IPS-18a (cell line): ENCODE data around the gene TBL1XR1.

Experiments
- H3K27ac ChIP-seq: one replicate; pipeline ENCODE4 v1.5.1; 2013; ENCODE audit warnings: low read length
- H3K27me3 ChIP-seq: one replicate; pipeline ENCODE4 v1.6.1; 2013; ENCODE audit warnings: mild to moderate bottlenecking, low read length; ENCODE audit not compliant: control insufficient read depth, insufficient read depth
- H3K36me3 ChIP-seq: one replicate; pipeline ENCODE4 v1.6.1; 2013; ENCODE audit warnings: low read depth, low read length; ENCODE audit not compliant: control insufficient read depth
- H3K4me1 ChIP-seq: one replicate; pipeline ENCODE4 v1.6.1; 2013; ENCODE audit warnings: low read depth, low read length; ENCODE audit not compliant: control insufficient read depth
- H3K4me3 ChIP-seq: one replicate; pipeline ENCODE4 v1.5.1; 2013; ENCODE audit warnings: low read length
- H3K9ac ChIP-seq: one replicate; pipeline ENCODE4 v1.6.1; 2013; ENCODE audit warnings: mild to moderate bottlenecking, low read length, moderate library complexity
- H3K9me3 ChIP-seq: one replicate; pipeline ENCODE4 v1.6.1; 2013; ENCODE audit warnings: low read depth, low read length; ENCODE audit not compliant: control insufficient read depth

The TBL1XR1 gene

DNA sequence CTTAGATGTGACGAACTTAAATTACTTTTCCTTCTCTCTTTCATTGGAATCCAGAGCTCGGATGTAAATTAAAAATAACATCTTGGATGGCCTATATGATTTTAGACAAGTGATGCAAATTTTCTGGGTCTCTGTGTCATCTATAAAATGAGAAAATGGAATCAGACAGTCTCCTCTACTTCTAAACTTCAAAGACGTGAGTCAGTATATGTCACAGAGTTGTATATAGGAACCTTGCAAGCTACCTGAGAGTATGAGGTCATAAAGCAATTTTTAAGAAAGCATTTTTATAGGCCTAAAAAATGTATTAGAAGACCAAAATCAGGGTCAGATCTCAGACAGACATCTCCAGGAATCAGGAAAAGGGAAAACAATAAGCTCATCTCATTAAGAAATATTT, 128.3 kb downstream of the TBL1XR1 start:
- Histone ChIP-seq H3K27me3 (no peaks in the 10 kb centered on the region), H3K36me3 (no peaks in the 10 kb centered on the region), H3K4me3 (no peak overlapping the region), H3K9ac (no peak overlapping the region), H3K4me1 (peaks cover 2% of the 10 kb centered on the region), H3K9me3 (no peaks in the 10 kb centered on the region), H3K27ac (no peak overlapping the region)

DNA sequence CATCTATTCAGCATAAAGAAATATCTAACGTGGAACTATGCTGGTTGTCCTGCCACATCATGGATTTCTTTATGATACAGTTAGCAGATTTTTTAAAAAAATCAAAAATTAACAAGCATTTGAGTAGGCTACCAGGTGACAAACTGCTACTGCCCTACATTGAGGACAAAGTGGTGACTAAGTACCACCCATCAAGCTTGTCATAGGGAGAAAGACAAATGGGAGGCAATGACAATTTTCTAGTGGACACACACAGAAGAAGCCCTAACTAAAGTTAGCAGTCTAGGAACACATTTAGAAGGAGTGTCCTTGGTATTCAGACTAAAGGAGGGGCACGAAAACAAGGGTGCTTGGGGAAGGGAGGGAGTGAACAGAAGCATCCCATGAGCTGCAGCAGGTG, 131.2 kb downstream of the TBL1XR1 start:
- no peaks in the 10 kb centered on the region for H3K9me3 ChIP-seq
- no peak overlapping the region for H3K27ac ChIP-seq
- H3K4me1 ChIP-seq: peaks cover 5% of the 10 kb centered on the region
- H3K36me3 ChIP-seq: peaks cover 5% of the 10 kb centered on the region
- H3K27me3 ChIP-seq: no peaks in the 10 kb centered on the region
- no peak overlapping the region for H3K9ac ChIP-seq
- no peak overlapping the region for H3K4me3 ChIP-seq

DNA sequence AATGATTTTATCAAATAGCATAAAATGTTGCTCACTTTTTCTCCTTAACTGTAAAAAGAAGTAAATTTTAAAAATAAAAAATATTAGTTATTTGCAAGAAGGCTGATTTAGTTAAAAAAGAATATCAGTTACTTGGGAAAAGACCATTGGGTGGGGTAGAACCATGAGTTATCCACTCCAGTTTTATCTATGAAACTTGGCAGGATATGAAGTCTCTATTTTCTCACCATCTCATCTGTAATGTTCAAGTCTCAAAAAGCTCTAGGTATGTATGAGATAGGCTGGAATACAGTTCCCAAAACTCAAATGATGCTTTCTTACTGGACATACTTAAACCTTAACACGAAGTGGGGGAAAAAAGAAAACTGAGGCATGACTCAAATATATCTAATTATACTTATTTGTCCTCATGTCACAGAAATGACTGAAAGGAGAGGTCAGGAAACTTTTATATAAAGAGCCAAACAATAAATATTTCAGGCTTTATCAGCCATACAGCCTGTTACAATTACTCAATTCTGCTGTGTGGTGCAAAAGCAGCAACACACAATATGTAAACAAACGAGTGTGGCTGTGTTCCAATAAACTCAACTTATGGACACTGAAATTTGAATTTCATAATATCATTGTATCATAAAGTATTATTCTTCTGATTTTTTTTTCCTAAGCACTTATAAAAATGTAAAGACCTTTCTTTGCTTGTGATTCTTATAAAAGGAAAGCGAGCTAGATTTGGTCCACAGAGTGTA, 131.8 kb downstream of the TBL1XR1 start:
- Histone ChIP-seq H3K4me1 (peaks cover 5% of the 10 kb centered on the region), H3K27me3 (no peaks in the 10 kb centered on the region), H3K9ac (no peak overlapping the region), H3K36me3 (peaks cover 5% of the 10 kb centered on the region), H3K27ac (no peak overlapping the region), H3K9me3 (no peaks in the 10 kb centered on the region), H3K4me3 (no peak overlapping the region)

DNA sequence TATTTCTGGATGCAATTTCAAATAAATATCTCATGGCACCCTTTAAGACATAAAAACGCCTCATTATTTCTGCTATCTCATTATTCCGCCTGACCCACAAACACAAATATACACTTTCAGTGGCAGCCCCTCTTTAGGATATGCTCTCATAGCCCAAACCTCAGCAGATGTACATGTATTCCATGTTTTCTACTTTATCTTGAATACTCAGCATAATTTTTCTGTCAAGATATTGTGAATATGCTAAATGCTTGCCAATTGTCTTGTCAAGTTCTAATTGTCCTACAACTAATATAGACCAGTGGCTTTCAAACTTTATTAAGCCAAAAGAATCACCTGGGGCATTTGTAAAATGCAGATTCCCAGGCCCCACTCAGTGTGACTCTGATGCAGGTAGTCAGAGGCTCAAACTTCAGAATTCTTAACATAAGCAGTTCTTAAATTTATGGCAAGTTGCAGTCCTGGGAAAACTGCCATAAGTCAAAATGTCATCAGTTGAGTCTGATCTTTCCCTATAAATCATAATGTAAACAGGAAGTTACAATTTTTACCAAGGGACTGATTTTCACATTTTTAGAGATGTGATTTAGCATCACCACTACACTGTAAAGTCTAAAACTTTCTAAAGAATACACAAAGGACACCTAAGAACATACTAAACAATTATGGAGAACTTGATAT, 135.1 kb downstream of the TBL1XR1 start:
- H3K27me3 ChIP-seq: no peaks in the 10 kb centered on the region
- H3K36me3 ChIP-seq: peaks cover 5% of the 10 kb centered on the region
- H3K9me3 ChIP-seq: no peaks in the 10 kb centered on the region
- no peak overlapping the region for H3K4me3 ChIP-seq
- H3K27ac ChIP-seq: no peak overlapping the region
- H3K4me1 ChIP-seq: peaks cover 5% of the 10 kb centered on the region
- no peak overlapping the region for H3K9ac ChIP-seq

DNA sequence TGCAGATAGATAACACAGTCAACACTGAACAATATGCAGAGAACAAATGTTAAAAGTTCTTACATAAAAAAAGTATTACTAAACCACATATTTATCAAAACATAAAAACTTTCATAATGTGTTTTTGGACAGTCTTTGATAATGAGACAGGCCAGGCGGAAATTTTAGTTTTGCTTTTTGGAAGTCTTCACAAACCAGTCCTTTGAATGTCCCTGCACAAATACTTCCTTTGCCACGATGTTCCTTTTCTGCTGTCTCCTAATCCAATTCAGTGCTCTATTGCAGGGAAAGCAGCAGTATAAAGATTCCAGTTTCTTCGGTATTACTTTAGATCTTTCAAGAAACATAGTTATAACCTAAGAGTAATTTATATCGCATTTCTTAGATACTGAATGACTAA, 135.9 kb downstream of the TBL1XR1 start:
- Histone ChIP-seq H3K9me3 (no peaks in the 10 kb centered on the region), H3K36me3 (peaks cover 5% of the 10 kb centered on the region), H3K4me3 (no peak overlapping the region), H3K27ac (no peak overlapping the region), H3K27me3 (no peaks in the 10 kb centered on the region), H3K4me1 (peaks cover 6% of the 10 kb centered on the region), H3K9ac (no peak overlapping the region)

DNA sequence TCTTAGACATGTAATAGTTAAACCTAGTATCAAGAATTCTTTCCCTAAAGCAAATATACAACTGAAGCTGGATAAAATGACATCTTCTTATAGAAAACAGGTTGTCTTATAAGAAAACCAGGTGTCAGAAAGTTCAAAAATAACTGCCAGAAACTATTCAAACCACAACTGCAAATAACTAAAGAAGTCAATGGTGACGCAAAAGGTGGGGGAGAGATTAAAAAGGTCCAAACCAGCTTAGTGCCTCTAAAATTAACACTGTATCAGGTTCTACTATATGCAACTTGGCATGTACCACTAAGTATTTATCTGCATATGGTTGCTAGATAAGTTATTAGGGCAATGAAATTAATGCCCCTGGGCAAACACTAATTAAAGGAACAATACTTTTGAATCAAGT, 136.8 kb downstream of the TBL1XR1 start:
- no peaks in the 10 kb centered on the region for H3K27me3 ChIP-seq
- no peak overlapping the region for H3K4me3 ChIP-seq
- peaks cover 5% of the 10 kb centered on the region for H3K36me3 ChIP-seq
- peaks cover 13% of the 10 kb centered on the region for H3K4me1 ChIP-seq
- H3K27ac ChIP-seq: no peak overlapping the region
- H3K9me3 ChIP-seq: no peaks in the 10 kb centered on the region
- H3K9ac ChIP-seq: no peak overlapping the region

DNA sequence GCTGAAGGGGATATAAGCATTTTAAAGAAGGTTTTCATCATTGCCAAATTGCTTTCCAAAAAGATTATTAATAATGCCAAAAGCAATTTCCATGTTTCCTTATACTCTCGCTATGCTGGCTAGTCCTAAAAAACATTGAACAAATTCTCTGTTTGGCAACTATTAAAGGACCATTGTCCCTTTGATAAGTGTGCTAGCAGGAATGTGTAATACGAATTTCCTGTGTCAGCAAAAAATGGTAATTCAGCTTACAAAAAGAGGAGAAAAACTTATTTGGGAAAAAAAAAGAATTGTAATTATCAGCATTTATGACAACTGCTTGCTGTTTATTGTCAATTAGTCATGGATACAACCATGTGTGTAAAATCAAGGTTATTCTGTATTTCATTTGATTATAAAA, 138.6 kb downstream of the TBL1XR1 start:
- no peaks in the 10 kb centered on the region for H3K9me3 ChIP-seq
- H3K36me3 ChIP-seq: peaks cover 5% of the 10 kb centered on the region
- H3K9ac ChIP-seq: no peak overlapping the region
- no peak overlapping the region for H3K4me3 ChIP-seq
- H3K4me1 ChIP-seq: peaks cover 8% of the 10 kb centered on the region
- H3K27me3 ChIP-seq: no peaks in the 10 kb centered on the region
- H3K27ac ChIP-seq: no peak overlapping the region

DNA sequence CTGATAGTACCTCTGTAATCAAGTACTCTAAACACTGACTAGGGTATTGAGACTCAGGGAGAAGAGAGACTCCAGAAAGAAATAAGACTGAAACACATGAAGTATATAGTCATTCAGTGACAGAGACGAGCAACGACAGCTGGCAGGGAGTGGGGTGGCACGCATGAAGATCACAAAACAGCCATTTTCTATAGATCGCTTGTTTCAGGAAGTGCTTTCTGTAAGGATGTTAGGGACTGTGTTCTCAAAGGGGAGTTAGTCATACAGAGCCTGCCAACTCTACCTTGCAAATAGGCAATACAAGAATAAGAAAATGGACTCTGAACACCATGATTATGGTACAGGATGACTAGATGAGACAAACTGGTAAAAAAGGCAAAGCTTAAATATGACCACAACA, 139.5 kb downstream of the TBL1XR1 start:
- Histone ChIP-seq H3K4me3 (no peak overlapping the region), H3K4me1 (peaks cover 8% of the 10 kb centered on the region), H3K27me3 (no peaks in the 10 kb centered on the region), H3K27ac (no peak overlapping the region), H3K9ac (no peak overlapping the region), H3K9me3 (no peaks in the 10 kb centered on the region), H3K36me3 (peaks cover 5% of the 10 kb centered on the region)

DNA sequence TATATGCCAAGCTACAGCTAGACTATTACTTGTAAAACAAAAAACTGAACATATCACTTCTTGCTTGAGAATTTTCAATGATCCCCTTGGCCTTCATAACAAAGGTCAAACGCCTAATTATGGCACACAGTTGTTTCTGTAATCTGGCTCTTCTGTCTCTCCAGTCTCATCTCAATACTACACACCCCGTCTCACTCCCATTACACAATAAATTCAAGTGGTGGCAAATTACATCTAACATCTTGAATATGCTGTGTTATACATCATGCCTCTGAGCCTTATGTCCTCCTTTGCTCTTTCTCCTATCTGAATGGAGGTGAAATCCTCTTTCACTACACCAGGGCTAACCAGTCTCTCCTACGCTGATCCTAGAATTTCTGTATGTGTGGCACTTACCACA, 140.4 kb downstream of the TBL1XR1 start:
- no peaks in the 10 kb centered on the region for H3K27me3 ChIP-seq
- H3K27ac ChIP-seq: no peak overlapping the region
- peaks cover 5% of the 10 kb centered on the region for H3K36me3 ChIP-seq
- H3K9ac ChIP-seq: no peak overlapping the region
- H3K4me1 ChIP-seq: peaks cover 8% of the 10 kb centered on the region
- no peaks in the 10 kb centered on the region for H3K9me3 ChIP-seq
- H3K4me3 ChIP-seq: no peak overlapping the region

DNA sequence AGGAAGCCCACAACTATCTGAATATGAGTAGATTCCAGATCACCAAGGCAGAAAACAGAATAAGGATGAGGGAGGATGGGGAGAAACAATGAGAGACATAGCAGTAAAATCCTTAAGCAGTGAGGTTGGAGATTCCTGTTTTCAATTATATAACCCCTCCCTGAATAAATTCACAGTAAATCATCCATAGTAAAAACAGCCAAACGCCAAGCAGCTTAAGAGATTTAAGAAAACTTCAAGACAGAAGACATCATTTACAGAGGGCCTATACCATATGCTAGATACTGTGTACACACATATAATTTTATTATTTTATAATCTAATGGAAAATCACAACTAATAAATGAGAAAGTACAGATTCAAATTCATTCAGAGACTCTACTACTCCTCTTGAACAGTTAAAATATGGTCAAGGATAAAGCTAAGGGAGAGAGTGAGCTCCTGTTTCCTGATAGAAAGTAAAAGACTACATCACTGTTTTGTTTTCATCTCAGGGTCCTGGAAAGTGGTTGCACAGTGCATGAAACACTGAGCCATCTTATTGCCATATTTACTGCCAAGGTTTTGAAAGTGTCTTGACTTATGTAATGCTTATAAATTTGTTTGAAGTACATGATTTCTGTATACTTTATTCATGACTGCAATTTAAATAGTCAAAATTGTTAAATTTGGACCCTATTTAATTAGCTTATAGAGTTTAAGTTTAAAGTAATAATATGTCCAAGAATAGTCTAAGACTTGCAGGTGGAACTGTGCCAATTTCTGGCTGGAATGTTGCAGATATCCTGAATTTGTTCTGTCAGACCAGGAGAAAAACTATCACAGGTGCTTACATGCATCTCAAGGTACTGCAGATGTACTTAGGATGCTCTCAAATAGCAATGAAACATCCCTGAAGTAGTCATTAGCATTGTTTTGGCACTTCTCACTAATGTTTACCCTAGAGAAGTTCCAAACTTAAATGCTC, 141.4 kb downstream of the TBL1XR1 start:
- Histone ChIP-seq H3K4me3 (no peak overlapping the region), H3K4me1 (peaks cover 8% of the 10 kb centered on the region), H3K9me3 (no peaks in the 10 kb centered on the region), H3K36me3 (no peaks in the 10 kb centered on the region), H3K27ac (no peak overlapping the region), H3K9ac (no peak overlapping the region), H3K27me3 (no peaks in the 10 kb centered on the region)

DNA sequence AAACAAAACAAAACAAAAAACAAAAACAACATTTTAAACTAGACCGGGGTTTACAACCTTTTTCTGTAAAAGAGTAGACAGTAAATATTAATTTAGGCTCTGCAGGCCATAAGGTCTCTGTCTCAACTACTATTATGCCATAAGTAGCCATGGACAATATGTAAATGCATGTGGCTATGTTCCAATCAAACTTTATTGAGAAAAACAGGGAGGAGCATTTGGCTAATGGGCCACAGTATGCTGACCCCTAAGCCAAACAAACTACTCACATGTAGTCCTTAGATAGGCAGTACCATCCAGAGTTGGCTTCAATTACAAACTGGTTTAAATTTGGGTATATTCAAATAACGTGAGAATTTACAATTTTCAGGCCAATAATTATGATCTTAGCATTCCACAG, 144.2 kb downstream of the TBL1XR1 start:
- Histone ChIP-seq H3K27me3 (no peaks in the 10 kb centered on the region), H3K27ac (no peak overlapping the region), H3K4me1 (peaks cover 12% of the 10 kb centered on the region), H3K9me3 (no peaks in the 10 kb centered on the region), H3K4me3 (no peak overlapping the region), H3K36me3 (peaks cover 27% of the 10 kb centered on the region), H3K9ac (no peak overlapping the region)
